ENCODE data around the gene RAB3GAP1.
"Not testable (repeated sequence)": the region's sequence is repeated elsewhere in the genome, so short reads cannot be mapped to it uniquely, and the experiment has no call there.

RAB3GAP1 gene

GRCh38 chr2:135055182-135055786 is 3.2 kb downstream of the RAB3GAP1 start:
- no peak for DNase-seq (ENCODE audit: low read depth)

- DNase-seq (ENCODE audit: low read depth): no peak
Measured at GRCh38 chr2:135056790-135057189, 4.7 kb downstream of the RAB3GAP1 start.

- DNase-seq (ENCODE audit: low read depth): no peak
Measured at GRCh38 chr2:135059577-135059976, 7.5 kb downstream of the RAB3GAP1 start.

- DNase-seq (ENCODE audit: low read depth): no peak
Measured at GRCh38 chr2:135063210-135063609, 11.1 kb downstream of the RAB3GAP1 start.

- no peak for DNase-seq (ENCODE audit: low read depth)
Measured at GRCh38 chr2:135064149-135064548, 12.1 kb downstream of the RAB3GAP1 start.

GRCh38 chr2:135066710-135067109 is 14.6 kb downstream of the RAB3GAP1 start:
- DNase-seq (ENCODE audit: low read depth): no peak

GRCh38 chr2:135072125-135072997 is 20.3 kb downstream of the RAB3GAP1 start:
- DNase-seq (ENCODE audit: low read depth): no peak

- DNase-seq (ENCODE audit: low read depth): no peak
Measured at GRCh38 chr2:135074216-135074615, 22.1 kb downstream of the RAB3GAP1 start.

- DNase-seq (ENCODE audit: low read depth): no peak
Measured at GRCh38 chr2:135076556-135076955, 24.5 kb downstream of the RAB3GAP1 start.

- no peak for DNase-seq (ENCODE audit: low read depth)
Measured at GRCh38 chr2:135078417-135078816, 26.3 kb downstream of the RAB3GAP1 start.

- DNase-seq (ENCODE audit: low read depth): no peak
Measured at GRCh38 chr2:135086222-135086621, 34.1 kb downstream of the RAB3GAP1 start.

- not testable (repeated sequence) for DNase-seq (ENCODE audit: low read depth)
Measured at GRCh38 chr2:135089597-135089996, 37.5 kb downstream of the RAB3GAP1 start.

- no peak for DNase-seq (ENCODE audit: low read depth)
Measured at GRCh38 chr2:135091681-135092080, 39.6 kb downstream of the RAB3GAP1 start.

GRCh38 chr2:135093193-135093592 is 41.1 kb downstream of the RAB3GAP1 start:
- DNase-seq (ENCODE audit: low read depth): no peak

GRCh38 chr2:135093670-135094330 is 41.7 kb downstream of the RAB3GAP1 start:
- no peak for DNase-seq (ENCODE audit: low read depth)

- no peak for DNase-seq (ENCODE audit: low read depth)
Measured at GRCh38 chr2:135094508-135094907, 42.4 kb downstream of the RAB3GAP1 start.

GRCh38 chr2:135095591-135095990 is 43.5 kb downstream of the RAB3GAP1 start:
- DNase-seq (ENCODE audit: low read depth): no peak

GRCh38 chr2:135096665-135097446 is 44.8 kb downstream of the RAB3GAP1 start:
- DNase-seq (ENCODE audit: low read depth): no peak

- DNase-seq (ENCODE audit: low read depth): no peak
Measured at GRCh38 chr2:135097532-135098231, 45.6 kb downstream of the RAB3GAP1 start.

- DNase-seq (ENCODE audit: low read depth): no peak
Measured at GRCh38 chr2:135099802-135100483, 47.9 kb downstream of the RAB3GAP1 start.

- DNase-seq (ENCODE audit: low read depth): no peak
Measured at GRCh38 chr2:135103843-135104242, 51.8 kb downstream of the RAB3GAP1 start.
